Measurements from ENCODE around the gene AGPAT3. TPM values are rescaled to one million over a fixed set of nuclear protein-coding genes. Genes with fewer than 3 reads are reported as not detected.

Gene AGPAT3
- polyA plus RNA-seq, 2 of the 4 experiments (the other 2 are of a cell fraction): 18.2 to 20.3 TPM

- CTCF ChIA-PET: interaction anchor here (1.5 kb wide), 1 partner anchor 12 kb away, joined by 3 read pairs; the partner anchor contains the start of gene TRAPPC10
- no peak for FAIRE-seq
Observed at GRCh38 chr21:44000360-44000759, 135.3 kb downstream of the AGPAT3 start.

DNA sequence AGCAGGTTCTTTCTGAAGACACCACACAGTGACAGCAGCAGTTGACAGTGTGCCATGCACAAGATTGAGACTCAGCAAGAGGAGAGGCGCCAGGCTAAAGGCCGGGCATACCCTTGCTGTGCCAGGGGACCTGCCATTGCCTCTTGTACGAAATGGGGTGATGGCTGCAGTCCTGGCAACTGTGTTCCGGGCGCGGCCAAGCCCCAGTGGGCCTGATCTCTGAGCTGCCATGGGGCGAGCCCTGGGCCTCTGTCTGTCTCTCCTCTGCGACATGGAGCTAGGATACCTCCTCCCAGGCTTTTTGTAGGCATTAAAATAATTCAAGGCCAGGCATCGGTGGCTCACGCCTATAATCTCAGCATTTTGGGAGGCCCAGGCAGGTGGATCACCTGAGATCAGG is 137.5 kb downstream of the AGPAT3 start:
- no peak for ATAC-seq
- Histone ChIP-seq H3K4me3 (no peak overlapping the region), H3K27ac (no peak overlapping the region), H3K4me2 (no peak overlapping the region), H3K4me1 (peaks cover 16% of the 10 kb centered on the region), H3K9me3 (no peaks in the 10 kb centered on the region)
- ChIA-PET POLR2A (no interaction called here), CTCF (no interaction called here)
- WGBS (ENCODE audit: missing lambda C conversion rate): 79% methylated on average over 9 of the region's 10 CpGs
- TF ChIP-seq ZFP36 (IDR thresholded peaks at IDR 0.05; ENCODE audit: borderline replicate concordance, partially characterized antibody): no peak
- no peak for TF ChIP-seq ZNF302 (CRISPR knock-in tag; IDR thresholded peaks at IDR 0.05)
- no peak for TF ChIP-seq RNF2 (IDR thresholded peaks at IDR 0.05; ENCODE audit: borderline replicate concordance, low read depth)
- no peak for FAIRE-seq
- DNase-seq (ENCODE audit: low read depth in 1 of 2, low spot score in 1 of 2): no peak

More at GRCh38 chr21:44000360-44000759, 135.3 kb downstream of the AGPAT3 start:
- no peaks in the 10 kb centered on the region for H3K9me3 ChIP-seq
- no peak overlapping the region for H3K4me3 ChIP-seq
- H3K4me2 ChIP-seq: no peak overlapping the region
- POLR2A ChIA-PET: no interaction called here
- TF ChIP-seq ZC3H11A (IDR thresholded peaks at IDR 0.05): no peak
- TF ChIP-seq RAD21 (conservative IDR thresholded peaks at IDR 0.05 in 1 of 2, IDR thresholded peaks at IDR 0.05 in 1 of 2): no peak
- TF ChIP-seq MYC (IDR thresholded peaks at IDR 0.05; ENCODE audit: borderline replicate concordance, low read length): no peak
- TF ChIP-seq CHD4 (IDR thresholded peaks at IDR 0.05; ENCODE audit: borderline replicate concordance): no peak
- no peak for TF ChIP-seq BCL3 (IDR thresholded peaks at IDR 0.05)
- no peak for TF ChIP-seq MAFK (IDR thresholded peaks at IDR 0.05; ENCODE audit: partially characterized antibody)
- TF ChIP-seq RARB (CRISPR knock-in tag; IDR thresholded peaks at IDR 0.05): no peak
- no peak for TF ChIP-seq FOSL2 (IDR thresholded peaks at IDR 0.05)
- TF ChIP-seq FOSL2 (CRISPR knock-in tag; IDR thresholded peaks at IDR 0.05): no peak
- TF ChIP-seq EHMT2 (IDR thresholded peaks at IDR 0.05; ENCODE audit: low read depth): no peak
- no peak for TF ChIP-seq KDM5A (IDR thresholded peaks at IDR 0.05)
- no peak for TF ChIP-seq E2F6 (IDR thresholded peaks at IDR 0.05; ENCODE audit: borderline replicate concordance, low read depth)
- TF ChIP-seq GATA3 (IDR thresholded peaks at IDR 0.05; ENCODE audit: borderline replicate concordance): no peak
- TF ChIP-seq HDAC2 (IDR thresholded peaks at IDR 0.05): no peak
- no peak for TF ChIP-seq CEBPB (IDR thresholded peaks at IDR 0.05)
- TF ChIP-seq MAZ (IDR thresholded peaks at IDR 0.05; ENCODE audit: borderline replicate concordance, low read depth, low read length): no peak
- no peak for TF ChIP-seq EHF (CRISPR knock-in tag; IDR thresholded peaks at IDR 0.05)
- no peak for TF ChIP-seq HES2 (IDR thresholded peaks at IDR 0.05)
- TF ChIP-seq NR3C1 (IDR thresholded peaks at IDR 0.05): no peak
- TF ChIP-seq, protein P1, sequence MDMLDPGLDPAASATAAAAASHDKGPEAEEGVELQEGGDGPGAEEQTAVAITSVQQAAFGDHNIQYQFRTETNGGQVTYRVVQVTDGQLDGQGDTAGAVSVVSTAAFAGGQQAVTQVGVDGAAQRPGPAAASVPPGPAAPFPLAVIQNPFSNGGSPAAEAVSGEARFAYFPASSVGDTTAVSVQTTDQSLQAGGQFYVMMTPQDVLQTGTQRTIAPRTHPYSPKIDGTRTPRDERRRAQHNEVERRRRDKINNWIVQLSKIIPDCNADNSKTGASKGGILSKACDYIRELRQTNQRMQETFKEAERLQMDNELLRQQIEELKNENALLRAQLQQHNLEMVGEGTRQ (IDR thresholded peaks at IDR 0.05): no peak
- no peak for TF ChIP-seq BHLHE40 (IDR thresholded peaks at IDR 0.05; ENCODE audit: low read depth, low read length)
- ATAC-seq: no peak
- no peak overlapping the region for H3K27ac ChIP-seq
- DNase-seq (ENCODE audit: low read depth in 1 of 2, low spot score in 1 of 2): no peak
- H3K4me1 ChIP-seq: no peaks in the 10 kb centered on the region
- WGBS (ENCODE audit: missing lambda C conversion rate): 65% methylated on average over 6 of the region's 7 CpGs
